Measurements from ENCODE around the gene CNTN2.

DNA sequence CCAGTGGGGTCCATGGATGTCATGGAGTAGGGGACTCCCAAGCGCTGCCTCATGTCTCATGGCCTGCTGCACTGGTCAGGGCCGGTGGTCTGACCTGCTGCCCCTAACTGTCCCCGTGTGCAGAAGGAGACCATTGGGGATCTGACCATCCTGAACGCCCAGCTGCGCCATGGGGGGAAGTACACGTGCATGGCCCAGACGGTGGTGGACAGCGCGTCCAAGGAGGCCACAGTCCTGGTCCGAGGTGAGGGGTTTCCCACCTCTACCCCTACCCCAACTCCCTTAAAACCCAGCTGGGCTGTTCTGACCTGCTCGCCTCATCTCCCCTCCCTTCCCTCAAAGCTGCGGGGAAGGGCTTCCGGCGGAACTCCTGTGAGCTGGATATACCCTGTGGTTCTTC, 22.7 kb downstream of the CNTN2 start:
- TF ChIP-seq, protein P1, sequence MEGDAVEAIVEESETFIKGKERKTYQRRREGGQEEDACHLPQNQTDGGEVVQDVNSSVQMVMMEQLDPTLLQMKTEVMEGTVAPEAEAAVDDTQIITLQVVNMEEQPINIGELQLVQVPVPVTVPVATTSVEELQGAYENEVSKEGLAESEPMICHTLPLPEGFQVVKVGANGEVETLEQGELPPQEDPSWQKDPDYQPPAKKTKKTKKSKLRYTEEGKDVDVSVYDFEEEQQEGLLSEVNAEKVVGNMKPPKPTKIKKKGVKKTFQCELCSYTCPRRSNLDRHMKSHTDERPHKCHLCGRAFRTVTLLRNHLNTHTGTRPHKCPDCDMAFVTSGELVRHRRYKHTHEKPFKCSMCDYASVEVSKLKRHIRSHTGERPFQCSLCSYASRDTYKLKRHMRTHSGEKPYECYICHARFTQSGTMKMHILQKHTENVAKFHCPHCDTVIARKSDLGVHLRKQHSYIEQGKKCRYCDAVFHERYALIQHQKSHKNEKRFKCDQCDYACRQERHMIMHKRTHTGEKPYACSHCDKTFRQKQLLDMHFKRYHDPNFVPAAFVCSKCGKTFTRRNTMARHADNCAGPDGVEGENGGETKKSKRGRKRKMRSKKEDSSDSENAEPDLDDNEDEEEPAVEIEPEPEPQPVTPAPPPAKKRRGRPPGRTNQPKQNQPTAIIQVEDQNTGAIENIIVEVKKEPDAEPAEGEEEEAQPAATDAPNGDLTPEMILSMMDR (IDR thresholded peaks at IDR 0.05), result no peak
- no peak for TF ChIP-seq POLR2A (IDR thresholded peaks at IDR 0.05)
